Nephron (organoid): Measurements from ENCODE around the gene TBCE.
A peak's percentile ranks its signal among the peaks of the same experiment; 100 is the strongest.

Experiments
- H3K27ac Mint-ChIP-seq, 3 experiments: 2 replicates each; pipeline ENCODE4 v1.8.0; 2020; ENCODE audit warnings: mixed read lengths in 3 of 3, mild to moderate bottlenecking in 2 of 3, moderate library complexity in 1 of 3
- H3K27me3 Mint-ChIP-seq: 2 replicates; pipeline ENCODE4 v1.8.0; 2021; ENCODE audit warnings: low read depth, mild to moderate bottlenecking, moderate library complexity, mixed read lengths
- H3K36me3 Mint-ChIP-seq: 2 replicates; pipeline ENCODE4 v1.8.0; 2020; ENCODE audit warnings: low read depth, mixed read lengths
- H3K4me1 Mint-ChIP-seq: 2 replicates; pipeline ENCODE4 v1.8.0; 2020; ENCODE audit warnings: mixed read lengths
- H3K4me3 Mint-ChIP-seq, 3 experiments: 2 replicates each; pipeline ENCODE4 v1.8.0; 2020; ENCODE audit warnings: mild to moderate bottlenecking in 3 of 3, mixed read lengths in 3 of 3, moderate library complexity in 2 of 3
- H3K9me3 Mint-ChIP-seq: 2 replicates; pipeline ENCODE4 v1.8.0; 2020; ENCODE audit warnings: mixed read lengths
- CTCF ChIP-seq, 3 experiments: fragments of 200-600 bp; sonication (generic); IDR thresholded peaks; one replicate each; pipeline ENCODE4 v1.5.0; 2021; ENCODE audit warnings: antibody characterized with exemption in 3 of 3; ENCODE audit not compliant: unreplicated experiment in 3 of 3

The TBCE gene

GRCh38 chr1:235404190-235404589, 37.0 kb downstream of the TBCE start:
- Mint-ChIP-seq H3K4me3 (no peak overlapping the region), H3K9me3 (no peaks in the 10 kb centered on the region), H3K36me3 (peaks cover 11% of the 10 kb centered on the region), H3K4me1 (peaks cover 33% of the 10 kb centered on the region), H3K27ac (no peak overlapping the region), H3K27me3 (peaks cover 2% of the 10 kb centered on the region)
- TF ChIP-seq CTCF (IDR thresholded peaks at IDR 0.05; ENCODE audit: unreplicated experiment in 3 of 3), result no peak

- no peaks in the 10 kb centered on the region for H3K27me3 Mint-ChIP-seq
- peaks cover 28% of the 10 kb centered on the region for H3K4me1 Mint-ChIP-seq
- peak overlapping the region in 2 of 3 experiments; percentile 51 to 75 for H3K27ac Mint-ChIP-seq
- no peak for TF ChIP-seq CTCF (IDR thresholded peaks at IDR 0.05; ENCODE audit: unreplicated experiment in 3 of 3)
- no peak overlapping the region for H3K4me3 Mint-ChIP-seq
- H3K9me3 Mint-ChIP-seq, result no peaks in the 10 kb centered on the region
- peaks cover 5% of the 10 kb centered on the region for H3K36me3 Mint-ChIP-seq
Observed at GRCh38 chr1:235407419-235407818, 40.2 kb downstream of the TBCE start.

GRCh38 chr1:235408503-235408960, 41.3 kb downstream of the TBCE start:
- Mint-ChIP-seq H3K36me3 (peaks cover 4% of the 10 kb centered on the region), H3K27me3 (no peaks in the 10 kb centered on the region), H3K4me3 (no peak overlapping the region), H3K27ac (no peak overlapping the region), H3K9me3 (no peaks in the 10 kb centered on the region), H3K4me1 (peaks cover 28% of the 10 kb centered on the region)
- TF ChIP-seq CTCF (IDR thresholded peaks at IDR 0.05; ENCODE audit: unreplicated experiment in 3 of 3), result no peak

GRCh38 chr1:235409042-235409820, 42.0 kb downstream of the TBCE start:
- Mint-ChIP-seq H3K36me3 (peaks cover 3% of the 10 kb centered on the region), H3K27ac (no peak overlapping the region), H3K27me3 (no peaks in the 10 kb centered on the region), H3K4me3 (no peak overlapping the region), H3K4me1 (peaks cover 28% of the 10 kb centered on the region), H3K9me3 (no peaks in the 10 kb centered on the region)
- no peak for TF ChIP-seq CTCF (IDR thresholded peaks at IDR 0.05; ENCODE audit: unreplicated experiment in 3 of 3)

- no peaks in the 10 kb centered on the region for H3K9me3 Mint-ChIP-seq
- H3K4me1 Mint-ChIP-seq, result peaks cover 28% of the 10 kb centered on the region
- H3K36me3 Mint-ChIP-seq, result peaks cover 8% of the 10 kb centered on the region
- H3K27me3 Mint-ChIP-seq, result no peaks in the 10 kb centered on the region
- no peak overlapping the region for H3K27ac Mint-ChIP-seq
- H3K4me3 Mint-ChIP-seq, result no peak overlapping the region
- no peak for TF ChIP-seq CTCF (IDR thresholded peaks at IDR 0.05; ENCODE audit: unreplicated experiment in 3 of 3)
Observed at GRCh38 chr1:235410467-235410866, 43.2 kb downstream of the TBCE start.
